Myocyte (in vitro differentiated cells): ENCODE data around the gene TRPM5. TPM values are rescaled to one million over a fixed set of nuclear protein-coding genes. Genes with fewer than 3 reads are reported as not detected.

Experiments
- DNase-seq: peaks from one replicate; pipeline ENCODE4 v3.0.0-alpha.2; 2012; ENCODE audit warnings: low read depth
- total RNA-seq: library from RNA; depleted of rRNA; stranded (reverse); fragments of >200 nt; gene quantifications from 2 replicates; pipeline ENCODE4 v1.2.3, GENCODE V29; 2014

The TRPM5 gene
- total RNA-seq, 1 donor from 2014 or later, result not detected

DNA sequence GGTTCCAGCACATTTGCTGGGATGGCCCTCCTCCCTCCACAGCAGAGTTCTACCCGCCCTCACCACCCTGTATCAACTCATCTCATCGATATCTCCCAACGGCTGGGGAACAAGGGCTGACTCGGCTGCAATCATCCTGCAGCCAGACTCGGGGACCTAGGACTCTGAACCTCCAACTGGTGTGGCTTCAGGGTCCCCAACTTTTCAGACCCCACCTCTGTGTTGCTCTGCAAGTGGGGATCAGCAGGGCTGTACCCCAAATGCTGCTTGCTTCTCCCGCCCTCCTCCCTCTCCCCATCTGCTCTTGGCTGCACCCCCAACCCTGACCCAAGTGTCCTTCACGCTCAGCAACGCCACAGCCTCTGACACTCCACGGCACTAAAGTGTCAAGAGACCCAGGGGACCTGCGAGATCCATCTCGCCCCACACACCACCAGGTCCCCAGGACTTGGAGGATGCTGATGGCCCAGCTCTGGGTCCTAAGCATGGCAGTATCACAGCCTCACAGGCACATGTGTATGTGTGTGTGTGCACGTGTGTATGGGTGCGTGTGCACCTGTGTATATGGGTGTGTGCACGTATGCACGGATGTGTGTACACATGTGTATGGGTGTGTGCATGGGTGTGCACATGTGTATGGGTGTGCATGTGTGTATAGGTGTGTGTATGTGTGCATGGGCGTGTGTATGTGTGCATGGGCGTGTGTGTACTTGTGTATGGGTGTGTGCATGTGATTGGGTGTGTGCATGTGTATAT, 26.9 kb upstream of the TRPM5 start:
- DNase-seq, result no peak

DNA sequence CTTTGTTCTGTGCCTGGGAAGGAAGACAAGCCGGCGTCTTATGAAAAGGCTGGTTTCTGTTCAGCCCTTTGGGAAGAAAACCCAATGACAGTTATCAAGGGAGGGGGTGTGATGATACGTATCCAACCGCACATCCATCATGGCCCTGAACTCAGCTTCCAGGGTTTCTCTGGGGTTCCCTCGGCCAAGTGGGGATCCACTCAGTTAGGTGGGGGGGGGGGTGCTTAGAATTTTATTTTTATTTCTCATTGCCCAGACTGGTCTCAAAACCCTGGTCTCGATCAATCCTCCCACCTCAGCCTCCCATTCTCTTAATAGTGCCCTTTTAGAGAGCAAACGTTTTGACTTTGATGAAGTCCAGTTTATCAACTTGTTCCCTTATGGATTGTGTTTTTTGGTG, 26.2 kb upstream of the TRPM5 start:
- no peak for DNase-seq

DNA sequence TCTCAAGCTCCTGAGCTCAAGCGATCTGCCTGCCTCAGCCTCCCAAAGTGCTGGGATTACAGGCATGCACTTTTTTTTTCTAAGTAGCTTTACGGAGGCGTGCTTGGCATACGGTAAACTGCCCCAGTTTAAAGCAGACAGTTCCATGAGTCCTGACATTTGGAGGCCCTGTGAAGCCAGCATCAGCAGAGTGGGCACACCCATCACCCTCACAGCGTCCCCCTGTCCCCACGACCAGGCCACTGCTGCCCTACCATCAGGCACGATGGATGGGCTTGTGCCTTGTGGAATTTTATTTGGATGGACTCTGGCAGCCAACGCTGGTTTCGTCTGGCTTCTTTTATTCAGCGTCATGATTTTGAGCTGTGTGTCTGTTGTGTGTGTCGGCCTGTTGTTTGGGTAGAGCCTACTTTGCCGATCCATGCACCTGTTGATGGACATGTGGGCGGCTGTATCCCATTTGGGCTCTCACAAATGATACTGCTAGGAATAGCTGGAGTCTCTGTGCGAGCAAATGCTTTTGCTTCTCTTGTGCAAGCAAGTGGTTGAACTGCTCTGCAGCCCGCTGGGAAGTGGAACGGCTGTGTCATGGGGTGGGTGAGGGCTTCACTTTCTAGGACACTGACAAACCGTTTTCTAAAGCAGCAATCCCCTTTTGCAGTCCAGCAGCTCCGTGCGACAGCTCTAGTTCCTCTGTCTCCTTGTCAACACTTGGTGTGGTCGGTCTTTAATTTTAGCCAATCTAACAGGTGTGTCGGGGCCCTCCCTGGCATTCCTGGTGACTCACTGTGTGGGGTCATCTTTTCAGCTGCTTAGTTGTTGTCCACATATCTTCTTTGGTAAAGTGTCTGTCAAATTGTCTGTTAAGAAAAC, 24.3 kb upstream of the TRPM5 start:
- peak; percentile 34 for DNase-seq

DNA sequence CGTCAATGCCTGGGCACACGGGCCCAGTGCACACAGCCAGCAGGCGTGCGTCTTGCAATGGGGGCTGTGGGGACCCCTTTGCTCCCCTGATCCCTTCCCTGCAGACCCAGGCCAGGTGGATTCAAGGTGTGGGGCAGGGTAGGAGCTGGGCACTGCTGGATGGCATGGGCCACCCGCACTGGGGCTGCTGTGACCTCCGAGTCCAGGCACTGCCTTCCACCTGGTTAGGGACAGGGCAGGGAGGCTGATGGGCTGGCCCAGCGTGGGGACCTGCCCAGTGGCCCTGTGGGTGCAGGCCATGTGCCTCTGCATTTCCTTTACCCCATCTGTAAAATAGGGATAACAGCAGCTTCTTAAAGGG, 23.4 kb upstream of the TRPM5 start:
- DNase-seq, result no peak

DNA sequence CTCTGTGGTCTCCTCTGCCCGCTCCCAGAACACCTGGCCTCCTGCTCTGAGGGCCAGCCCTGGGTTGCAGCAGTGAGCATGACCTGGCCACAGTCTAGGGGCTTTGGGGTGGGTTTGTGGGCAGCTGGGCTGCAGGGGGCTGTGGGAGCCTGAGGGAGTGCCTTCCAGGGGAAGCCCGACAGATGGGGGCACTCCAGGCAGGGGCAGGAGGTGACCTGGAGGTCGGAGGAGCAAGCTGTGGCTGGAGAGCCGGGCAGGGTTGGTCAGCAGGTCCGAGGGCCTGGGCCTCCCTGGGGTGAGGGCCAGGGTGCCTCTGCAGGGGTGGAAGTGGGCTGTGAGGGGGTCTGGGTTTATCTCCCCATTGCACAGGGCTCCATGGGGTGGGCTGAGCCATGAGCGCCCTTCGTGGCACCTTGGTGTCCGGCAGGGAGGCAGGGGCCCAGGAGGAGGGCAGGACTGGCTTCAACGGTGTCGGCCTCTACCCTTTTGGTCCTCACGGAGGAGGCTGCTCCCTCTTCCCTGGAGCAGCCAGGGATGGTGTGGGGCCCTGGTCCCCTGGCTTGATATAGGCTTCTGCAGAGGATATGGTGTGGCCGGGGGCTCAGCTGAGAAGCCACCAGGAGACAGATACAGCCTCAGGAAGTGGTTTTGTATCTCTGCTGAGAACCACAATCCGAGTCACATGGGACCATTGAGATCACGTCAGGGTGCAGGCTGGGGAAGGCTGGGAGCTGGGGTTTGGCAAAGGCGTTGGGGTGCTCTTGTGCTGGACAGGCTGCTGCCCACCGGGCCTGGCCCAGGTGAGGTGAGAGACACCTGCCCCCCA, 22.8 kb upstream of the TRPM5 start:
- no peak for DNase-seq

DNA sequence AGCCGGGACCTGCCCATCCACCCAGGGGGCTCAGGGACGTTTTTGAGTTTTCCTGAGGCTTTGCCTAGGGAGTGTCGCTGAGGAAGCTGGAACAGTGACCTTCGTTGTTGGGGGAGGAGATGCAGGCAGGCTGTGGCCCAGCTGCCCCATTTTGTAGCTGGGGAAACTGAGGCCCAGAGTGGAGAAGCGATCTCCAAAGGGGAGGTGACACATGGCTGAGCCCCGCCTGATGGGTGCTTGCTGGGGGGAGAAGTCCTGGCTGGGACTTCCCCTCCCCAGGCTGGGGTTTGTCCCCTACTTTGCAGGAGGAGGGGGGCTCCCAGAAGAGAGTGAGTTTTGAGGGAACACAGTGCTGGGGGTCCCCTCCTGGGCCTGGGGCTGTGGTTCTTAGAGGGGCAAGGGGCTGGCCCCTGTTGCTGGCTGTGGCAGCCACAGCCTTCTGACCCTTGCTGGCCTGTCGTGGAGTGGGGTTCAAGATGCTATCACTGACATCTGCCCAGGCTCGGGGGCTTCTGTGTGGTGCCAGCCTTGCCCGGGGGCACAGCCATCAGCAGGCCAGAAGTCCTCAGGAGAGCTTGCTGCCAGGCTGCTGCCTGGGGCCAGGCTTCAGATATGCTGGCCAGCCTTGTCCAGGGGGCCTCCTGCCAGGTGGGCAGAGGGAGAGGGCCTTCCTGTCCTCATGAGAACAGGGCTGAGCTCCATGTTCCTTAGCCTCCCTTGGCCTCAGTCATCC, 21.9 kb upstream of the TRPM5 start:
- no peak for DNase-seq

DNA sequence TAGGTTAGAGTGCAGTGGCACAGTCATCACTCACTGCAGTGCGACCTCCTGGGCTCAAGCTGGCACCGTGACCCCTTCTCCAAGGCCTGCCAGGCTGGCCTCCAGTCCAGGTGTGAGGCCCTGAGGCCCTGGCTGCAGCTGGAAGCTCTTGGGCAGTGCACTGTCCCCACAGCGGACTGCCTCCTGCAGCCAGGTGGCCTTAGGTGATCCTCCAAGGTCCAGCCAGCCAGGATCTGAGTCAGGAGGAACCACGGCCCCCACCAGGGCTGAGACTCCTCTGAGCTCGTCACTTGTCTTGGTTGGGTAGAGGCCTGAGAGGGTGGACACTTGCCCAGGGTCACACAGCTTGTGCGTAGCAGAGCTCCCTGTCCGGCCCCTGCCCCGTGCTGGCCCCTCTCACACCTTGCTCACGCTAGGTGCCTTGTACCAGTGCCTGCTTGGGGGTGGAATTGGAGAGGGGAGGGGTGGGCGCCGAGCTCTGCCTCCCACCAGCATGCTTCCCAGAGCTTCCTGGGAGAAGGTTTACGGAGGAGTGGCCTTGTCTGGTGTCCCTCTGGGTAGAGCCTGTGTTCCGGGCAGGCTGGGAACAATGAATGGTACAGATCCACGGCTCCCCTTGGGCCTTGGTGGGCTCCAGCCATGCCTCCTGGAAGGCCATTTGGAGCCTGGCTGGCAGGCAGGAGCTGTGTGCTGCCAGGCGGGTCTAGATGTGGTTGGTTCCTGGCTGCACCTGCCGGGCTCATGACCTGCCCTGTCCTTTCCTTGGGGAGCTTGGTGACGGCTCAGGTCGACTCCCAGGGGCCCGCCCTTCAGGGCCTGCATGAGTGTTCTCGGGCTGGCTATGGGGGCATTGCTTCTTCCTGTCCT, 21.1 kb upstream of the TRPM5 start:
- no peak for DNase-seq

DNA sequence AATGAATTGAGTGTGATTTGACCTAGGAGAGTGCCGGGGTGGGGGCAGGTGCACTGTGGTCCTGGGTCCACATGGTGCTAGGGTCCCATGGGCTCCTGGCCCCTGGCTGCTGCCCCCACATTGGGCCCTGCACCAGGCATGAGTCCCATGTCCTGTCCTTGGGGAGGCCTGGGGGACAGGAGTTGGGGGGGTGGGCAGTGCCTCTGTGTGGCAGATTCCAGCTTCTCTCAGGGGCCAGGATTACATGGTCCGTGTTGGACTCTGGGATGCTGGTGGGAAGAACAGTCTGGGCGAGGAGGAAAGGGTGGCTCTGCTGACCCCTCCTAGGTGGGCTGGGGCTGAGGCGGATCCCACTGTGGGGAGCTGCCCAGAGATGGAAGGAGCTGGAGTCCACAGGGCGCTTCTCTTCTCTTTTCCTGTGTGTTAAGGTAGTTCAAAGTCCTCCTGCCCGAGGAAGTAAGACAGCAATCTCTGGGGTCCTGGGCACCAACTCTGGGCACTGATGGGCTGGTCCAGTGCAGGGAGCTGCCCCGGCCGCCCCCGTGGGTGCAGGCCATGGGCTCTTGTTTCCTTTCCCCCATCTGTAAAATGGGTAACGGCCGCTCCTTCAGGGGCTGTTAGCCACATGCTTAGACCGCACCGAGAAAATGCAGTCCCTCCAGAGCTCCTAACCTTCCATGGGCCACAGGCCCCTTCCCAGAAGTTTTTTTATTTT, 20.3 kb upstream of the TRPM5 start:
- no peak for DNase-seq

DNA sequence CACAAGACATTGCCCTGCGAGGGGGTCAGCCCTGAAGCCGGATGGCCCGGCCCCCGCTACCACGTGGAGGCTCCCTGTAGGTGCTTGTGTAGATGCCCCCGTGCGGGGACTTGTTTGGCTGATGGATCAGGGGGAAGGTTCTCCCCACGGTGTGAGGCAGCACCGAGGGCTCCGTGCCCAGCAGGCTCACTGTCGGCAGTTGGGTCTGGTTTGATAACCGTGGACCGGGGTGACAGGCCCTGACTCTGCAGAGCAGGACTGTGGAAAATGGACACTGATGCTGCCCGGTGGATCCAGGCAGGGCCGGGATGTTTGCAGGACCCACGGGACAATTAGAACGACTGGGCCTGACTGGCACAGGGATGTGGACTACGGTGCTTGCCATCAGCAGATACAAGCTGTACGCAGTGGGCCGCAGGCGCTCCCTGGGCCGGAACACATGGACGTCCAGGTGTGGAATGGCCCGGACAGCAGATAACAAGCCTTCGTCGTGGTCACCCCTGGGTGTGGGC, 19.5 kb upstream of the TRPM5 start:
- DNase-seq, result no peak

DNA sequence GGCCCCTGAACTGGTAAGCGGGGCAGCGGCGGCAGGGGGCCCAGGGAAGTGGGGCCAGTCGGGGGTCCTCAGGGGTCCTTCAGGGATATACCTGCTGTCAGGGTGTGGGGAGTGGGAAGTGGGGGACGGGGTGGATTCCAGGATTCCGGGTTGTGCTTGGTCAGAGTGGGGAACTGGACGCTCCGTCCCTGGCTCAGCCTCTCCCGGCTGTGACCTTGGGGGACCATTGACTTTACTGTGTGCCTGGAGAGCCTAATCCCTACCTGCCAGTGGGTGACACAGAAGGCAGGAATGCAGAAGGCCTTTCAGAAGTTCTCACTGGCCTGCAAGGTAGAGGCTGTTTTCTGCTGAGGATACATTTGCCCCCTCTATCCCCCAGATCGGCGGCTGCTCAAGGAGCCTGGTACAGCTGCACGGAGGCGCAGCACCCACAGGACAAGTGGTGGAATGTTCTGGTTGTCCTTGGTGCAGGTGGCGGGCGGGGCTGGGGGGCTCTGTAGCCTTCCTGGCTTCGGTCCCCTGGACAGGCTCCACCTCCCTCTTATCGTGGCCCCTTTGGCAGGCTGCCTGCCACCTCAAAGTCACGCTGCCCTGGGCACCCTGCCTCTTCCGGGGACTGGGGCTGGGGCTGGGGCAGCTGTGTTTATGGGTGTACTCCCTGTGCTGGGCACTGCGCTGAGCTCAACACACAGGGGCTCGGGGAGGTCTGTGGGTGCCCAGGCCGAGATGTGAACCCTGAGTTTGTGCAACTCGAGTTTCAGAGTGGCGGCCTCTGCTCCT, 18.9 kb upstream of the TRPM5 start:
- no peak for DNase-seq

DNA sequence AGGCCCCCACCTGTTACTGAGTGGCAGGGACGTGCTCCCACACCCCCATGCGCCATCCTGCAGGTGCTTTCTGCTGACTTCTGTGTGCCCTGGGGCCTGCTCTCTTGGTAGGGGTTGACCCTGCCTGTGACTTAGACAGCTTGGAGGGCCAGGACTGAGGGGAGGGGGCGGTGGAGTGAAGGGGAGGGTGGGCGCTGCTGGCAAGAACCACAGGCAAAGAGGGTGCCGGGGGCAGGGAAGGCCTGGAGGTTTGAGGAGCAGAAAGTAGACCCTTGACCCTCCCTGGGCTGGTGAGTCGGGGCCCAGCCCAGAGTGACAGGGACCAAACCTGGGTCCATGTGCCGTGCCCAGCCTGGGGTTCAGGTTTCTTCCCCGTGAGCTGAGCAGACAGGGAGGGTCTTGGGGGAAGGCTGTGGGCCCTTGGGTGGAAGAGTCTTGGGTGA, 18.2 kb upstream of the TRPM5 start:
- DNase-seq, result no peak

DNA sequence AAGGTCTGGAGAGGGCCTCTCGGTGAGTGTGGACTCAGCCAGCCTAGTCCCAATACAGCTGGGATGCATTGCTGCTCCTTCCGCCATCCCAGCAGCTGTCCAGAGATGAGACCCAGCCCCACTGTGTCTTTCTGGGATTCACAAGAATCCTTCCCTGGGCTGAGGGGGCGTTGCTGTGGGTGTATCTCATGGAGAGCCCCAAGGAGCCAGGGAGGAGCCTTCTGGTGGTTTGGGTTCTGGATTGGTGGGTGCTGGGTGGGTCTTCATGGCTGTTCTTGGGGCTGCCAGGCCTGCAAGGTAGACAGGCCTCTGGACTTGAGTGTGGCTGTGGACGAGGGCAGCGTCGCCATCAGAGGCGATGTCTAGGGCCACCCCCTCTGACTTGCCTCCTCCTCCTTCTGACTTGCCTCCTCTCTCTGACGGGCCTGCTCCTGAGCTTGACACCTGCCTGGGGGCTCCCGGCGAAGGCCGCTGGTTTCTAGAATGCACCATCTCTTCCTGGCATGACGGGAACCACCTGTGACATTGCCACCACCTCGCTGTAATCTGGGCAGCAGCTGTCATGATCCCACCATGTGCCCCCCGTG, 17.7 kb upstream of the TRPM5 start:
- DNase-seq, result no peak

DNA sequence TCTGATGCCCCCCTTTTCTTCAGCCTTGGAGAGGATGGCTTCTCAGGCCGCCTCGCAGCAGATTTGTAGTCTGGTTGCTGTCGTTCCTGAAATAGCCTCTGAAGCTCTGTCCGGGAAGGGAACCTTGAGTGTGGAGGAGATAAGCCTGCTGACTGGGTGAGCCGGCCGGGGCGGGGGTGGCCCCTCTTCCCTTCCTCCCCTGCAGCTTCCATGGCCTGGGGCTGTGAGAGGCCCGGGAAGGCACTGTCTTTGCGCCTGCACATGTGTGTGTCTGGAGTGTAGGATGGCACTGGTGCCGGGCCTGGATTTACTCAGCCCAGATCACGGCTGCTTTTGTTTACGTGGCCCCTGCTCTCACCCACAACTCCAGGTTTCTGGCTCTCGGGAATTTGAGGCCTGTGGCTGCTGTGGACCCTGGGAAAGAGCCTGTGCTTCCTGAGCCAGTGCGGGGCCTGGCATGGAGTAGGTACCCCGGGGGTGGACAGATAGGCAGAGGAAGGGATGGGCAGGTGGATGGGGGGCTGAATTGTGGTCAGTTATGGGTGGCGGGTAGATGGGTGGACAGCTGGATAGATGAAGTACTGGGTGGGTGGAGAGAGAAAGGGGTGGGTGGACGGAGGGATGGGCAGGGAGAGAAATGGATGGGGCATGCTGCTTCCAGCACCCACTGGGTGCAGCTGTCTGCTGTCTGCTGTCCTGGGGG, 17.1 kb upstream of the TRPM5 start:
- no peak for DNase-seq

DNA sequence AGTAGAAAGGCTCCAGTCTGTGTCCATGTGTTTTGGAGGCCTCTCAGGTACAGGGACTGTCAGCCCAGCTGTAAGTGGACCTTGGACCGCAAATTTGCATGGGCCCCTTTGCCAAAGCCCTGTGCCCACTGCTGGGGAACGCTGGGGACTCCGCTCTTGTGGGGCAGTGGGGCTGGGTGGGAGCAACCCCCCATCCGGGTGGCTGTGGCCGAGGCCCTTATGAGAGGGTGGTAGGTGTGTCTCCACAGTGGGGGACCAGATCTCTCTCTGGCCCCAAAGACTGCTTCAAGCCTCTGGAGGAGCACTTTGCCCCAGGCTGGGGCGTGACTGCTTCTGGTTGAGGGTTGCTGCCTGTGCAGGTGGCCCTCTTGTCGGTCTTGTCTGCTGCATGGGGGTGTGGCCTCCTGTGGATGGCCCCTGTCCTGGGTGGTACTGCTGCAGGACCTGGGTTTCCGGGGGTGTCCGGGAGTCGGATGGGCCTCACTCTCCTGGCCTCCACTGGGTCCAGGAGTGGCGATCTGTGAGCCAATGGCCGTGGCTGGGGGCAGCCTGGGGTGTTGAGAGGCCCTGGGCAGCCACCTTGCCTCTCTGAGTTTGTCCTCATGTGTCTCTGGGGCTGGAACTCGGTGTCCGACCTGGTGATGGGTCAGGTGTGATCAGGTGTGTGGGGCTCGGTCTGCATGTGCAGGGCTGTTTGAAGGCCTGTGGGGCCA, 16.4 kb upstream of the TRPM5 start:
- no peak for DNase-seq

DNA sequence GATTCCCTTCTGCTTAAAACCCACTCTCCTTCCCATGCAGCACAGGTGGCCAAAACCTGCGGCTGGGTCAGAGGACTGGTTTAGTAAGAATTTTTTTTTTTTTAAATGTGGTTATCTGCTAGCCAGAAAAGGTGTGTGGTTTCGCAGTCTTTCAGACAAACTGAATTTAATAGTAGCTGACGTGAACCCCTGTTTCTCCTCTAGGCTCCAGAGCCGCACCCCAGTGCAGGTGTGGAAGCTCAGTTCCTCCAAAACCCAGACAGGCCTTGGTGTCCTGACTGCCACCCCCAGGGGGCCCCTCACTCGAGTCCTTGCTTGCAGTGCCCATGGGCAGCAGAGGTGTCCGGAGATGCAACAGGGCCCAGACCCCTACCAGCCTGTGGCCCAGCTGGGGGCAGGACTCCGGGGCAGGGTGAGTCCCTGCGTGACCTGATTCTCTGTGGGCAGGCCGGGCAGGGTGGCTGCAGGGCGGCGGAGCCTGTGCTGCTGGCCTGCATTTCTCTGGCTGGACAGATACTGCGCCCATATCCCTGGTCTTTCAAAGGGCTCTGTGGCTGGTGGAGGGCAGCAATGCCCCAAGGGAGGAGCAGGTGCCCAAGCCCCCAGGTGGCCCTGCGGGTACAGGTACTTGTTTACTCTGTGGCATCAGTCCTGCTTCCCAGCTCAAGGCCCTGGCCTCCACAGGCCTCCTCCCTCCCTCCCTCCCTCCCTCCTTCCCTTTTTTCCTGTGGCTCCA, 15.7 kb upstream of the TRPM5 start:
- DNase-seq, result no peak
